Kidney (tissue), 14 donors: Measurements from ENCODE around the gene LRBA. TPM values are rescaled to one million over a fixed set of nuclear protein-coding genes. Genes with fewer than 3 reads are reported as not detected.

ENCODE experiments used
- DNase-seq, 5 donors: peaks; one replicate each; pipeline ENCODE4 v3.0.0-alpha.2; 2013 to 2020
- FAIRE-seq: peaks from 2 replicates; lab custom pipeline; 2012; peaks lifted over from hg19 to GRCh38; lab: Jason Lieb, UNC
- H3K27ac ChIP-seq, 2 donors: one replicate each; pipeline ENCODE4 v1.7.0; 2013; ENCODE audit warnings: low read depth in 2 of 2, low read length in 2 of 2, inconsistent platforms in 1 of 2
- H3K27me3 ChIP-seq: one replicate; pipeline ENCODE4 v1.7.1; 2013; ENCODE audit warnings: low read length, inconsistent platforms; ENCODE audit not compliant: control insufficient read depth, insufficient read depth
- H3K36me3 ChIP-seq, 3 donors: one replicate each; pipeline versions ENCODE4 v1.7.0 to v1.7.1; 2013; ENCODE audit warnings: low read length in 3 of 3, control low read depth in 1 of 3, inconsistent platforms in 1 of 3; ENCODE audit not compliant: insufficient read depth in 3 of 3, control insufficient read depth in 2 of 3
- H3K4me1 ChIP-seq, 3 donors: one replicate each; pipeline versions ENCODE4 v1.7.0 to v1.7.1; 2013; ENCODE audit warnings: low read length in 3 of 3, inconsistent platforms in 1 of 3, low read depth in 1 of 3; ENCODE audit not compliant: control insufficient read depth in 2 of 3, insufficient read depth in 2 of 3
- H3K4me3 ChIP-seq, 3 donors: one replicate each; pipeline versions ENCODE4 v1.7.0 to v1.8.1; 2013; ENCODE audit warnings: low read length in 3 of 3, control low read depth in 1 of 3, inconsistent platforms in 1 of 3
- H3K9ac ChIP-seq, 3 donors: one replicate each; pipeline versions ENCODE4 v1.7.0 to v1.7.1; 2013; ENCODE audit warnings: low read length in 3 of 3, control low read depth in 1 of 3, inconsistent platforms in 1 of 3
- H3K9me3 ChIP-seq, 3 donors: one replicate each; pipeline versions ENCODE4 v1.7.0 to v1.7.1; 2013; ENCODE audit warnings: low read length in 3 of 3, control low read depth in 1 of 3, inconsistent platforms in 1 of 3; ENCODE audit not compliant: control insufficient read depth in 2 of 3, insufficient read depth in 1 of 3
- CTCF ChIP-seq: IDR thresholded peaks from 3 replicates; pipeline ENCODE4 v1.5.1; 2012; ENCODE audit warnings: mild to moderate bottlenecking, moderate library complexity, borderline replicate concordance; ENCODE audit not compliant: insufficient read depth; ENCODE audit errors: extremely low read depth
- intact Hi-C: fragments of 100-400 bp; cut with DNase I; formaldehyde crosslinking; loops from one replicate; pipeline ENCODE4 v1.11.1; 2022
- polyA plus RNA-seq: library from polyadenylated mRNA; stranded (reverse); fragments of 350-450 nt; fragmentation: Illumina TruSeq; extraction: RNeasy Lipid Tissue Mini Kit (QIAGEN cat#74804); gene quantifications from one replicate; pipeline ENCODE4 v1.2.3, GENCODE V29; 2014; ENCODE audit warnings: low read depth, low replicate concordance; ENCODE audit not compliant: insufficient read depth
- total RNA-seq: library from RNA; stranded (reverse); fragmentation: NEBNext Ultra II Directional; extraction: Animal tissue kit (Norgen Biotek cat#: 25700); gene quantifications from one replicate; pipeline ENCODE4 v1.2.1, GENCODE V29; 2021
- donor health status: control.
- donor health status: control.
- donor health status: control.
- donor health status: control.
- donor health status: control.
- donor health status: DM: yes; HTN: yes; CAD: no.
- donor health status: Normal renal cell carcinoma (clear cell type).

LRBA gene
- total and polyA plus RNA-seq, 2 donors from 2014 or later: 20.3 to 76.7 TPM

GRCh38 chr4:150381036-150381435 is 634.0 kb downstream of the LRBA start:
- Histone ChIP-seq H3K4me3 (no peak overlapping the region), H3K27ac (no peak overlapping the region), H3K36me3 (no peaks in the 10 kb centered on the region), H3K4me1 (no peaks in the 10 kb centered on the region), H3K9ac (no peak overlapping the region), H3K9me3 (no peaks in the 10 kb centered on the region), H3K27me3 (no peaks in the 10 kb centered on the region)
- DNase-seq (no peak), FAIRE-seq (no peak)
- intact Hi-C loops: no loop called here
- no peak for TF ChIP-seq CTCF

- Histone ChIP-seq H3K27ac (no peak overlapping the region), H3K9ac (no peak overlapping the region), H3K36me3 (no peaks in the 10 kb centered on the region), H3K27me3 (no peaks in the 10 kb centered on the region), H3K4me3 (no peak overlapping the region), H3K4me1 (no peaks in the 10 kb centered on the region), H3K9me3 (no peaks in the 10 kb centered on the region)
- DNase-seq: no peak
- intact Hi-C loops: no loop called here
- TF ChIP-seq CTCF: no peak
- FAIRE-seq: no peak
Measured at GRCh38 chr4:150379454-150379853, 635.6 kb downstream of the LRBA start.

GRCh38 chr4:150375025-150375424 is 640.1 kb downstream of the LRBA start:
- intact Hi-C loops: no loop called here
- no peaks in the 10 kb centered on the region for H3K9me3 ChIP-seq
- no peaks in the 10 kb centered on the region for H3K27me3 ChIP-seq
- DNase-seq: no peak
- no peaks in the 10 kb centered on the region for H3K36me3 ChIP-seq
- FAIRE-seq: no peak
- no peak overlapping the region for H3K4me3 ChIP-seq
- TF ChIP-seq CTCF: no peak
- H3K9ac ChIP-seq: no peak overlapping the region
- H3K27ac ChIP-seq: no peak overlapping the region
- no peaks in the 10 kb centered on the region for H3K4me1 ChIP-seq

GRCh38 chr4:150371869-150372268 is 643.2 kb downstream of the LRBA start:
- no peak for TF ChIP-seq CTCF
- Histone ChIP-seq H3K4me1 (no peaks in the 10 kb centered on the region), H3K36me3 (no peaks in the 10 kb centered on the region), H3K9me3 (no peaks in the 10 kb centered on the region), H3K27me3 (no peaks in the 10 kb centered on the region), H3K9ac (no peak overlapping the region), H3K4me3 (no peak overlapping the region), H3K27ac (no peak overlapping the region)
- no peak for DNase-seq
- intact Hi-C loops: no loop called here
- no peak for FAIRE-seq
